Heart left ventricle (tissue), 16 donors: ENCODE data around the gene SULF2. TPM values are rescaled to one million over a fixed set of nuclear protein-coding genes. Genes with fewer than 3 reads are reported as not detected.

ENCODE experiments used
- ATAC-seq, 4 donors: fragments of 200-7000 bp; cut with Tn5 transposase; one replicate each; pipeline ENCODE4 v1.9.1; 2020 to 2022; ENCODE audit warnings: moderate library complexity in 4 of 4, mild to moderate bottlenecking in 3 of 4, moderate number of reproducible peaks in 1 of 4
- DNase-seq, 5 donors: peaks; one replicate each; pipeline ENCODE4 v3.0.0-alpha.2; 2020
- H3K27ac ChIP-seq, 12 donors: fragments of 200-600 bp; sonication (generic) in 4 of 12; one replicate each; pipeline versions ENCODE4 v1.5.0 to v1.8.0; 2016 to 2022; ENCODE audit warnings: mild to moderate bottlenecking in 2 of 12
- H3K27me3 ChIP-seq, 9 donors: fragments of 200-600 bp; sonication (generic) in 2 of 9; one replicate each; pipeline versions ENCODE4 v1.5.1 to v1.8.0; 2016 to 2022; ENCODE audit warnings: mild to moderate bottlenecking in 3 of 9
- H3K36me3 ChIP-seq, 9 donors: fragments of 200-600 bp; sonication (generic) in 2 of 9; one replicate each; pipeline versions ENCODE4 v1.5.0 to v1.8.0; 2018 to 2022; ENCODE audit warnings: mild to moderate bottlenecking in 2 of 9
- H3K4me1 ChIP-seq, 12 donors: fragments of 200-600 bp; sonication (generic) in 4 of 12; one replicate each; pipeline versions ENCODE4 v1.5.0 to v1.8.0; 2016 to 2022; ENCODE audit warnings: mild to moderate bottlenecking in 3 of 12
- H3K4me3 ChIP-seq, 12 donors: fragments of 200-600 bp; sonication (generic) in 4 of 12; one replicate each; pipeline versions ENCODE4 v1.5.0 to v1.8.0; 2017 to 2022; ENCODE audit warnings: mild to moderate bottlenecking in 9 of 12, moderate library complexity in 4 of 12
- H3K9me3 ChIP-seq, 12 donors: fragments of 200-600 bp; sonication (generic) in 4 of 12; one replicate each; pipeline versions ENCODE4 v1.5.0 to v1.8.0; 2016 to 2022; ENCODE audit warnings: mild to moderate bottlenecking in 1 of 12
- POLR2A ChIP-seq, 2 donors: fragments of 450-650 bp; IDR thresholded peaks; one replicate each; pipeline ENCODE4 v1.6.1; 2017; ENCODE audit warnings: antibody characterized with exemption in 2 of 2, mild to moderate bottlenecking in 2 of 2, moderate library complexity in 2 of 2
- WGBS, 4 donors: extraction: QIAGEN DNeasy Blood & Tissue Kit in 2 of 4; methylation state at CpG; one replicate each; pipeline versions ENCODE4 v1.1.5 to v1.1.7; 2013 to 2018; 5-methylcytosine and 5-hydroxymethylcytosine counted together
- intact Hi-C, 10 donors: fragments of 100-400 bp; cut with DNase I; formaldehyde crosslinking; loops; one replicate each; pipeline versions ENCODE4 v1.11.1 to v1.14.2; 2022
- polyA plus RNA-seq, 2 donors: library from polyadenylated mRNA; stranded (reverse); fragments of 200-250 nt; gene quantifications; one replicate each; pipeline ENCODE4 v1.2.3, GENCODE V29; 2013
- total RNA-seq, 9 donors: library from RNA; depleted of rRNA in 2 of 9; stranded (reverse); fragments of >200 nt in 2 of 9; fragmentation: NEBNext Ultra II Directional in 3 of 9; extraction: Animal tissue kit (Norgen Biotek cat#: 25700) in 3 of 9; gene quantifications; one replicate each; pipeline versions ENCODE4 v1.1.0 to v1.2.4, GENCODE V29; 2016 to 2023
- TF ChIP-seq, protein P1 (sequence below), 12 donors: fragments of 200-600 bp; sonication (generic) in 4 of 12; IDR thresholded peaks; one replicate each; pipeline versions ENCODE4 v1.5.0 to v1.8.0; 2018 to 2022; ENCODE audit warnings: antibody characterized with exemption in 12 of 12, mild to moderate bottlenecking in 5 of 12
- donor health status: ischemic (EF 13 %, LVEDD 7.1; RV severe dilation, severe dysfunction).
- donor health status: healthy with polysubstance abuse.
- donor health status: DM: no; HTN: yes; CAD: no.
- donor health status: DM: no; HTN: no; CAD: no.
- donor health status: ischemic (EF 25% LVEDD 6.9; RV normal size, moderate dysfunction).
- donor health status: ischemic (EF 25% LVEDD 5.7; RV mildly dilated, moderate dysfunction).
- donor health status: healthy.
- donor health status: DM: yes; HTN: yes; CAD: no.
- donor health status: ischemic (EF 35%, LVEDD 5.7; RV mildly dilated, moderate dysfunction).
- donor health status: nonischemic (EF 11% LVEDD 7.7; RV severe dilation, severe dysfunction).
- donor health status: DM: yes; HTN: yes; CAD: no.
- donor health status: PGD.
- donor health status: ischemic (EF 29% LVEDD 5.4; RV normal size, mild dysfunction).
- donor health status: nonischemic (EF 23%, LVEDD 6.1; RV moderate dilation, normal function).

The SULF2 gene
- total and polyA plus RNA-seq, 11 donors: 16.7 to 51.5 (median 28.5) TPM

GRCh38 chr20:47817573-47817972 is 32.3 kb upstream of the SULF2 start:
- intact Hi-C loops: no loop called here
- peaks cover 0 to 74% (median 36%) of the 10 kb centered on the region in 9 donors for H3K27me3 ChIP-seq
- no peak for TF ChIP-seq POLR2A (IDR thresholded peaks at IDR 0.05)
- peaks cover 0 to 23% (median 0%) of the 10 kb centered on the region in 12 donors for H3K9me3 ChIP-seq
- WGBS, 4 donors: 80 to 87% (median 85%) methylated on average over 7 of the region's 7 CpGs
- DNase-seq: no peak
- ATAC-seq: no peak
- no peak overlapping the region for H3K4me3 ChIP-seq
- H3K27ac ChIP-seq: no peak overlapping the region
- no peaks in the 10 kb centered on the region for H3K36me3 ChIP-seq
- H3K4me1 ChIP-seq: no peaks in the 10 kb centered on the region

DNA sequence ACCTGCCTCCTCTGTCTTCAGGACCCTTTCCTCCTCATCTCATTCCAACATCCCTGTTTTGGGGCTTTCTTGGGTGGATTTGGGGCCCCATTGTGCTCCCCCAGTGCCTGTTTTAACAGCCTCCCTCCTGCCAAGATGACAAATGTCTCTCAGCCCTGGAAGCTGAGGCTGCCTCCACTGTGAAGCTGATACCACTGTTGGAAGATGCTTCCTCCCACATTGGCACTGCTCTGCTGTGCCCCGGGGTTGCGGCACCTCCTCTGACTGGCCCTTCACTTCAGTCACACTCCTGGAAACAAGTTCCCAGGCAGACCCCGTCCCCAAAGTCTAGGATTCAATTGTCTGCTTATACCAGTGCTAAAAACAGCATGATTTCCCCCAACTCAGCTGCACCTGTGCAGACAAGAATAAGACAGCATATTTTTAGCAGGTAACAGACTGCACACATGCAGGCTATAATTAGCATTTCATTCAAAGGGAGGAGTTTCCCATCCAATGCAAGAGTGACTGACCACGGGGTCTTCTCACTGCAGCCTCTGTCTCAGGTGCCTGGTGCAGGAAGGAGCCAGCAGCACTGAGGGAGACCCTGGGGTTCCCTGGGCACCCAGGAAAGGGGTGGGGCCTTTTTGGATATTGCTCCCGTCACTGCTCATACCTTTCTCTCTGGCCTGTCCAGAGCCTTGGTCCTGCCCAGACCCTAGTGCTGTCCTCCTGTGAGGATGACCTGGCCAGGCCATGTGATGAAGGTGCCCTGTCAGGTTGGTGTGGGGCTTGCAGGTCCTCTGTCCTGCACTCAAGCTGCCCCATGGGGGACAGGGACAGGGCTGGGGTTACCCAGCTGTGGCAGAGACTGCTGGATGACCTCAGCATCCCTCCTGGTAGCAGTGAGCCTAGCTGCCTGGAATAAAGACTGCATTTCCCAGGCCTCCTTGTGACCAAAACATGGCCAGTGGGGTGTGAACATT is 31.5 kb upstream of the SULF2 start:
- Histone ChIP-seq H3K4me3 (no peak overlapping the region), H3K36me3 (no peaks in the 10 kb centered on the region), H3K27me3 (peaks cover 0 to 81% (median 43%) of the 10 kb centered on the region in 9 donors), H3K27ac (no peak overlapping the region), H3K4me1 (no peaks in the 10 kb centered on the region), H3K9me3 (peaks cover 0 to 25% (median 0%) of the 10 kb centered on the region in 12 donors)
- ATAC-seq: no peak
- DNase-seq: no peak
- 48 to 67% (median 52%) methylated on average over 4 to 5 of the region's 5 CpGs for WGBS, 4 donors
- TF ChIP-seq POLR2A (IDR thresholded peaks at IDR 0.05): no peak
- TF ChIP-seq, protein P1, sequence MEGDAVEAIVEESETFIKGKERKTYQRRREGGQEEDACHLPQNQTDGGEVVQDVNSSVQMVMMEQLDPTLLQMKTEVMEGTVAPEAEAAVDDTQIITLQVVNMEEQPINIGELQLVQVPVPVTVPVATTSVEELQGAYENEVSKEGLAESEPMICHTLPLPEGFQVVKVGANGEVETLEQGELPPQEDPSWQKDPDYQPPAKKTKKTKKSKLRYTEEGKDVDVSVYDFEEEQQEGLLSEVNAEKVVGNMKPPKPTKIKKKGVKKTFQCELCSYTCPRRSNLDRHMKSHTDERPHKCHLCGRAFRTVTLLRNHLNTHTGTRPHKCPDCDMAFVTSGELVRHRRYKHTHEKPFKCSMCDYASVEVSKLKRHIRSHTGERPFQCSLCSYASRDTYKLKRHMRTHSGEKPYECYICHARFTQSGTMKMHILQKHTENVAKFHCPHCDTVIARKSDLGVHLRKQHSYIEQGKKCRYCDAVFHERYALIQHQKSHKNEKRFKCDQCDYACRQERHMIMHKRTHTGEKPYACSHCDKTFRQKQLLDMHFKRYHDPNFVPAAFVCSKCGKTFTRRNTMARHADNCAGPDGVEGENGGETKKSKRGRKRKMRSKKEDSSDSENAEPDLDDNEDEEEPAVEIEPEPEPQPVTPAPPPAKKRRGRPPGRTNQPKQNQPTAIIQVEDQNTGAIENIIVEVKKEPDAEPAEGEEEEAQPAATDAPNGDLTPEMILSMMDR (IDR thresholded peaks at IDR 0.05): no peak
- intact Hi-C loops: no loop called here

- intact Hi-C loops: no loop called here
These were observed 30.6 kb upstream of the SULF2 start for GRCh38 chr20:47815866-47816265.

GRCh38 chr20:47815416-47815806 is 30.1 kb upstream of the SULF2 start:
- Histone ChIP-seq H3K27ac (no peak overlapping the region), H3K9me3 (peaks cover 0 to 25% (median 0%) of the 10 kb centered on the region in 12 donors), H3K4me1 (no peaks in the 10 kb centered on the region), H3K4me3 (no peak overlapping the region), H3K36me3 (no peaks in the 10 kb centered on the region), H3K27me3 (peaks cover 0 to 85% (median 46%) of the 10 kb centered on the region in 9 donors)
- DNase-seq (no peak), ATAC-seq (no peak)
- TF ChIP-seq POLR2A (IDR thresholded peaks at IDR 0.05): no peak
- TF ChIP-seq, protein P1 (IDR thresholded peaks at IDR 0.05): no peak
- intact Hi-C loops: no loop called here
- WGBS, 4 donors: 75 to 83% (median 76%) methylated on average over 3 of the region's 3 CpGs

More at GRCh38 chr20:47815866-47816265, 30.6 kb upstream of the SULF2 start:
- DNase-seq (no peak), ATAC-seq (no peak)
- TF ChIP-seq, protein P1 (IDR thresholded peaks at IDR 0.05): no peak
- no peak for TF ChIP-seq POLR2A (IDR thresholded peaks at IDR 0.05)
- 32 to 58% (median 55%) methylated on average over 5 of the region's 5 CpGs for WGBS, 4 donors
- peaks cover 0 to 25% (median 0%) of the 10 kb centered on the region in 12 donors for H3K9me3 ChIP-seq
- no peaks in the 10 kb centered on the region for H3K36me3 ChIP-seq
- peaks cover 0 to 83% (median 45%) of the 10 kb centered on the region in 9 donors for H3K27me3 ChIP-seq
- no peak overlapping the region for H3K4me3 ChIP-seq
- H3K27ac ChIP-seq: no peak overlapping the region
- H3K4me1 ChIP-seq: no peaks in the 10 kb centered on the region
